CD4-positive, alpha-beta T cell treated with Interleukin-2 at 100 ng/mL for 4 hours (primary cell): ENCODE data around the gene CACNA1B.

ENCODE experiments used
- DNase-seq: peaks from one replicate; pipeline ENCODE4 v3.0.0-alpha.2; 2020; ENCODE audit warnings: low spot score

The CACNA1B gene

DNA sequence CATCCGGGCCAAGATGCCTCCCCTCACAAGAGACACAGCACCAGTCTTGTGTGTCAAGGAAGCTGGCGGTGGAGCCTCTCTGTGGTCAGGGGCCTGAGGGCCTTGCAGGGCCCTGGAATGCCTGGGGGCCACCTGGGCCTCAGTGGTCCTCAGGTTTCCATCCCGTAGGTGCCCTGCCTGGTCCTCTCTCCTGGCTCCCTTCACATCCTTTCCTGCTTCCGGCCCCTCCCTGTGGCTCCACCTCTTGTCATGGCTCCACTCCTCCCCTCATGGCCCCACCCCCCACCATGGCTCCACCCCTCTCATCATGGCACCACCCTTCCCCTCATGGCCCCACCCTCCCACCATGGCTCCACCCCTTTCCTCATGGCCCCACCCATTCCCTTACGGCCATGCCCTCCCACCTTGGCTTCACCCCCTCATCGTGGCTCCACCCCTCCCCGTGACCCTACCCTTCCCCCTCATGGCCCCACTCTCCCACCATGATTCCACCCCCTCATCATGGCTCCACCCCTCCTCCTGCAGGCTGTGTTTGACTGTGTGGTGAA is 175.8 kb downstream of the CACNA1B start:
- DNase-seq: no peak

- no peak for DNase-seq
These were observed 176.6 kb downstream of the CACNA1B start for GRCh38 chr9:138053996-138054752.

- DNase-seq: no peak
These were observed 180.1 kb downstream of the CACNA1B start for GRCh38 chr9:138057726-138058125.

GRCh38 chr9:138058181-138058580 is 180.6 kb downstream of the CACNA1B start:
- DNase-seq: no peak

- no peak for DNase-seq
These were observed 181.6 kb downstream of the CACNA1B start for GRCh38 chr9:138059196-138059595.

GRCh38 chr9:138060365-138060764 is 182.8 kb downstream of the CACNA1B start:
- no peak for DNase-seq

DNA sequence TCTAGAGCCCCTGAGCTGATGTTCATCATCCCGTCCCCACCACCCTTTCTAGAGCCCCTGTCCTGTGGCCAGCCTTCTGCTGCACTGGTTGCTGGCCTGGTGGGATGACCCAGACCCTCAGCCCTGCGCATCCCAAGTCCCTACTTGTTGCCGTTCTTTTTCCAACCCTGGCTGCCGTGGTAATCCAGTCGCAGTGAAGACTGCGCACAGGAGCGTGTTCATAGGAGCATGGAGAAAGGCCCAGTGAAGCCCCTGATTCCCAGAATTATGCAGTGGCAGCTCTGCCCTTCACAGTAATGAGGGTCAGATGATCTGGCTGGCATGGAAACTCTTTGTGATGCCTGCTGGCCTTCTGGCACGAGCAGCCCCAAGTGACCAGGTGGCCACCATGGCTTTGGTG is 183.3 kb downstream of the CACNA1B start:
- no peak for DNase-seq

GRCh38 chr9:138061631-138062030 is 184.0 kb downstream of the CACNA1B start:
- DNase-seq: no peak

DNA sequence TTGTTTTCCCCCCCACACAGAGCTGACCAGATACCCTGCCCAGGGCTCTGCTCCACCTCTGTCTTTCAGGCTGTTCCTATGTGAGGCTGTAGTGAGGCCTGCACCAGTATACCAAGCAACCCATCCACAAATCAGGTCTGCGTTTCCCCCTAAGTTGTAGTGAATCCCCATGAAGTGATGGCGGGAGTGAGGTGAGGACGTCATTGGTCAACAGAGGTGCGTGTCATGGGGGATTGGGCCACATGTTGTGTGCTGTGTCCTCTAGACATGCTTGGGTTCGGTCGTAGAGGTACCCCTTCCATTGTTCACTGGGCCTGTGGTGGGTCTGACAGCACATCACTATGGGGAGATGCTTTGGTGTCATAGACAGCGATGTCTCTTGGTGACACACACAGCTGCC is 184.6 kb downstream of the CACNA1B start:
- no peak for DNase-seq

GRCh38 chr9:138063033-138063432 is 185.5 kb downstream of the CACNA1B start:
- no peak for DNase-seq

DNA sequence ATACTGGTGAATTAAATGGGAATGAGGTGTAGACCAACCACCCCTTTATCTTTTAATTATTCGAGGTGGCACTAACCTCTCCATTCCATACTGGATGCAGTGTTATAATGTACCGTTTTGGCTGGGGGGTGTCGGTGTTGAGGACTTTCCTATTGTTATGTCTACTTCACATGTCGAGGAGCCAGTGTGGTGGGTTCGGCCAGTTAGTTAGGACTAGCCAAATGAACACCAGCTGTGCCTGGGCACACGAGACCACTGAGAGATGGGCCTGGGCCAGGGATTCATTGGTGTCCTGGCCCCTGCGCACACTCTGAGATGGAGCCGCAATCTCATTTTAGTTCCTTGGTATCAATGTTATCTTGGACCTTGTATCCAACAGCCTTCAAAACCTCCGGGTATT is 186.2 kb downstream of the CACNA1B start:
- no peak for DNase-seq

GRCh38 chr9:138064547-138064946 is 187.0 kb downstream of the CACNA1B start:
- DNase-seq: no peak

GRCh38 chr9:138065287-138065686 is 187.7 kb downstream of the CACNA1B start:
- no peak for DNase-seq

- DNase-seq: no peak
These were observed 188.5 kb downstream of the CACNA1B start for GRCh38 chr9:138066049-138066448.

DNA sequence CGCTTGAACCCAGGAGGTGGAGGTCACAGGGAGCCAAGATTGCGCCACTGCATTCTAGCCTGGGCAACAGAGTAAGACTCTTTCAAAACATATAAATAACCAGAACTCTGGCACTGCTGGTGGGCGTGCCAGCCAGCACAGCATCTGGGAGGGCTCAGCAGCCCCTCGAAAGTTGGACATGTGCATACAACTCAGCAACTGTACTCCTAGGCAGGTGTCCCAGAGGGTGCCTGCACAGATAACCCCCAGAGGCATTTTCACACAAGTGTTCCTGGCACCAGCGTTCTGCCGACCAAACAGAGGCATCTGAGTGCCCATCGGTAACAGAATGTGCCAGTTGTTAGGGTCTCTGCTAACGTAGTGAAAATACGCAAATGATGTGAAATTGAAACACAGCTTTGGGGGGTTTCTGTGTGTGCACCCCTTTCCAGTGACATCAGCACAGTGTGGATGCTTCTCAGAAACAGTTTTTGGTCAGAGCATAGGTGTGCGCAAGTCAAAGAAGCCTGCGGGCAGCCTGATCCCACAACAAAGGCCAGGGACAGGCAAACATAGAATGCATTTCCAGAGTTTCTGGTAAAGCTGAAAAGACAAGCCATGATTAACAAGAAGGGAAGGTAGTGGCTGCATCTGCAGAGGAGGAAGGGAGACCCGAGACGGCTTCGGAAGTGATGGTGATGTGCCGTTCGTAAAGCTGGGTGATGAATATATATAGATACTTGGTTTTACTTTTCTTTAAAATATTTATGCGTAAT is 190.2 kb downstream of the CACNA1B start:
- DNase-seq: no peak

DNA sequence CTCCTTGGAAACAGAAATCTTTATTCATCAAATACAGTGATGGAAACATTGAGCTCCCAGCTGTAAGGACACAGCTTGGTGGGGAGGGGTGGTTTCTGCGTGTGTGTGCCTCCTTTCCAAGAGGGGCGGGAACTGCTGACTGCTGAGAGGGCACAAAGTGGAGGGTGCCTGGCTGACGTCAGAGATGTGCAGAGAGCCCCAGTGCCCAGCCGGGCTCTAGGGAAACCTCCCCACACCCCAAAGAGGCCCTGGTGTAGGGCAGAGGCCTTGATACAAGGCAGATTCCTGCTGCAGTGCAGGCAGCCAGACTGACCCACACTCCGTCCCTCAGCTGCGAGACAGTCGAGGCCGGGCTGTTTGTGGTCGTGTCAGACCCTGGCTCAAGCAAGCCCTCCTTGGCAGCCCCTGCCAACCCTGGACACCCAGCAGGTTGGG is 191.0 kb downstream of the CACNA1B start:
- DNase-seq: no peak

DNA sequence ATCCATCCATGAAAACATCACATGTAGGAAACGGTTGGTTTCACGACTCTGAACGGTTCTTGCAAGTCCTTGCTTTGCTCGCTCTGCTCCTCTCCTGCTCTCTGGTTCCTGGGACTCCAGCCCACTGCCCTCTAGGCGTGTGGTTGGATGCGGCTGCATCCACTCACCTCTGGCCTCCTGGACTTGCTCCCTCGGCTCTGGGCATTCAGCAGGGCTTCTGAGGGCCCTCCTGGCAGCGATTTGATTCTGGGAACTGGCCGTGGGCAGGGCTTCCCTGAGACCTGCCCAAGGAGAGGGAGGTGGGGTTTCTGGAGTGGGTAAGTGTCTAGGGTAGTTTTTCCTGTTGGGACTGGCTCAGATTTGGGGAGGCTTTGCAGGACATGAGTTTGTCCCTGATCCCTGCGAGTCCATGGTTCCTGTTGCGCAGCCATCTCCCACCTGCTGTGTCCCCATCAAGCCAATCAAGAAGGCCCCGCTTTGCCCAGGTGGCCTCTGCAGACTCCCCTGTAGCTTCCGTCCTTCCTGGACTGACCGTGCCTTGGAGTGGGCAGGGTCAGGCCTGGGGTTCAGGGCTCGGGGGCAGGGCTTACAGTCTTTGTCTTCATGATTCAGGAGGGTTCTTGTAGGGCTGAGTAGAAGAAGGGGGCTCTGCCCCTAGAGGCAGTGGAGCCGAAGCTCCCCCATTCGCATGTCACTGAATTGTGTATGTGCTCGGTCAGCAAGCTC is 192.3 kb downstream of the CACNA1B start:
- DNase-seq: no peak

DNA sequence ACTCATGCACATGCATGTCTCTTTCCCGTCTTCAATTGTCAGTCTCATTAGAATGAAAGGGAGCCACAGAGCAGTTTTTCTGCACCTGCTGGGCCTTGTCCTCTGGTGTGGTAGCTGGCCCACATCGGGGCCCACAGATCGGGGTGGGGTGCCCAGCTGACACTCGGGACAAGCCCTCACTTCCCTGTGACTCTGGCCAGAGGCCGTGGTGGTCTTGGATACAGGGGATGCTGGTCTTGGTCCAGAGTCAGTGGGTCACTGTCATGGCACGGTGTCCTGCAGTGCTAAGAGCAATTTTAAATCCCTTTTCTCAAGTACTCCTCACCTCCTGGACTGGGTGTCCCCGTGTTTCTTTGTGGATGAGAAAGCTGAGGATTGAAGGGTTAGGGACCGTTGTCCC is 193.2 kb downstream of the CACNA1B start:
- DNase-seq: no peak

GRCh38 chr9:138071292-138071691 is 193.7 kb downstream of the CACNA1B start:
- DNase-seq: no peak

DNA sequence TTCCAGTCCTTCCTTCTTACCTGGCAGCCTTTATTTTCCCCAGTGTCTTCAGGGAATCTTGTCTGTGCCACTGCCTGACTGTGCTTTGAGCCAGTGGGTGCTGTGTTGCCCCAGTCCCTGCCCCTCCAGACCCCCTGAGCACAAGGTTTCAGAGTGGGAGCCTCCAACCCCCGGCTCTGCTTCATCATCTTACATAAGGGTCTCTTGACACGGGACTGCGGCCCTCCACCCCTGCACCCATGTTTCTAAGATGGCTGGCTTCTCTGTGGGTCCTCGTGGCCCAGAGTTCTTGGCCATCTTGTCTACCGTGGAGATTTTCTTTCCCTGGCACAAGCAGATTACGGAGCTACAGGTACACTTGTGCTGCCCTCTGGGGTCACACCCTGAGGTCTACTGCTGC is 194.1 kb downstream of the CACNA1B start:
- no peak for DNase-seq

GRCh38 chr9:138072161-138072842 is 194.7 kb downstream of the CACNA1B start:
- DNase-seq: no peak

DNA sequence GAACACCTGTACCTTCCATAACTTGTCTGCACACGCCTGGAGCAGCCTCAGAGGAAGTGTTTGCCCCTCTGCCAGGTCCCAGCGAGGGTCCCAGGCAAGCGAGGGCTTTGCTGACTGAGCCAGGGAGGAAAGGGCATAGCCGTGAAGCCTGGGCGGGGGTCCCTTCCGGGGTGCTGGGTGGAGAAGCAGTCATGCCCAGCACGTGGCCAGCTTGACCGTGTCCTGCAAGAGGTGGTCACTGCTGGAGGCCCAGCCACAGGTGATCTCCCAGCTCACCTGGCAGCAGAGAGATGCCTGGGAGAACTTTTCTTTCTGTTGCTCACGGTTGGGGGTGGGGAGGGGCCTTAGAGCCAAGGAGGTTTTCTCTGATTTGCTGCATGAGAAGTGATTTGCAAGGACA is 195.3 kb downstream of the CACNA1B start:
- DNase-seq: no peak
